GM19351 (cell line): Measurements from ENCODE around the gene FBXO9.
A peak's percentile ranks its signal among the peaks of the same experiment; 100 is the strongest.
"Not testable (repeated sequence)": the region's sequence is repeated elsewhere in the genome, so short reads cannot be mapped to it uniquely, and the experiment has no call there.

Experiments
- ATAC-seq: cut with Tn5 transposase; IDR thresholded peaks from one replicate; pipeline ENCODE4 v1.9.1; 2021; ENCODE audit warnings: mild to moderate bottlenecking, moderate library complexity; ENCODE audit not compliant: unreplicated experiment

The FBXO9 gene

DNA sequence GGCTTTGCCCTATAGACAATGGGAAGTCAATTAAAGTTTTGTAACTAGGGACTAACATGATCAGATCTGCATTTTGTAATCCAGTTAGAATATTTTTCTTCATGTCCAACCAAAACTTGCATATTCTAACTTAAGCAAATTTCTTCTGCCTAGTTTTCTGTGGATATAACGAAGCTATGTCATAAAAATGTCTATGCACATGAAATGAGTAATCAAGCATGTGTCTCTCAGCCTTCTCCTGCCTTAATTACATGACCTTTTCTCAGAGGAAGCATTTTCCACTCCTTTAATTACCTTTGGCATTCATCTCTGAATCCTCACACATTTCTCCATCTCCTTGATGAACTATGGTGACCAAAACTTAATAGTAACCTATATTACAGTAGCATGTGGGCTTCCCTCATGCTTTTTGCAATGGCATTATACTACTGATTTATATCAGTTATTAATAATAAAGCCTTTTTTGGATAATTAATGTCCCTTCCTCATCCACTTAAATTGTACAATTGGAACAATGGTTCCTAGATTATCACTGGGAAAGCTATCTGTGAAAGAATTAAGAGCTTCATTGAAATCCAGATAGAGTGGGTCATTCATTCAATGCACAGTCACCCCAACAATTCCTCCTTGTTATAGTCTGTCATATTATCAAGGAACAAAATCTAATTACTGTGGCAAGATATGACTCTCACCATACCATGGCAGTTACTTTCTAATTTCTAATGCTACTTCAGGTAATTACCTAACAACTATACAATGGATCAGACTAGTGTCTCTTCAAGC, 19.1 kb upstream of the FBXO9 start:
- no peak for ATAC-seq

DNA sequence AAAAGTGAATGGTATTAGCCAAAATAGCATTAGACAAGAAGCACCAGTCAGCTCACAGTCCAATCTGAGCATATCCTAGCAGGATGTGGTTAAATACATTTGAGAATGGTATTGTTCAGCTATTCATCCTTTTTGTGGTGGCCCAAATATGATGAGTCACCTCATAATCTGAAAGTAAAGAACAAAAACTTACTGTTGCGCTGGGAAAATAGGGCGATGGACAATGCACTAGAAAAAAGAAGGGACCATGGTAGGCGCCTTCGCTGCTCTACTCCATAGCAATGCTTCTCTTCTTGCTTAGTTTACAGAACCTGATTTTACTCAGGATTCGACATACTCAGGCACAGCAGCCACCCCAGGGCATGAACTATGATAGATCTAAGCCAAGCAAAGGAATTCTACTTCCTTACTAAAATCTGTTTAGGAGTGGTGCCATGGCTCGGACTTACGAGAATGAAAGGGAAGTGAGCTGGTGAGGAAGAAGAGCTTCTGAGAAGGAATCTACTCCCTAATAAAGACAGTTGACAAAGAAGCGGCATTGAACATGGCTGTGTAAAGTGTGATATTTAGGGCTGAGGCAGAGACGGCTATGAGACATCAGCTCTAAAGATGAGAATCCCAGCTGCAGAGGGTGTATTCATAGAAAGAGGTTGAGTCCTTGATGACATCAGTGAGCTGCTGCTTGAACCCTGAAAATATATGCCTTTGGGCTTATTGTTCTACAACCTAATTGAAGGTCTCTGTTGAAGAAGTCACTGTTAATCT, 16.6 kb upstream of the FBXO9 start:
- peak; percentile 94 for ATAC-seq

DNA sequence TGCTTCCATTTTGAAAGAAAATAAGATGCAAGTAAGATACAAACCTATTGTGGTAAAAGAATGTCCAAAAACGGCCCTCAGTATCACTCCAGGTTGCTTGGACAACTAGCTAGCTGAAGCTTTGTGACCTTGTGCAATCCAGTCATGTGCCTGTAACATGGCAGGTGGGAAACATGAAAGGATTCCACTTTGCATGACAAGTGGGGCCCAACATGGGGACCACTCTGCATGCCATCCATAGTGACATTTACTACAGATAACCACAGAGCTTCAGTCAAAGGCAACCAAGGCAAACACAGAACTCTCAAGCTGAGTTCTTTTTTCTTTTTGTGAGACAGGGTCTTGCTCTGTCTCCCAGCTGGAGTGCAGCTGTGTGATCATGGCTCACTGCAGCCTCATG, 15.8 kb upstream of the FBXO9 start:
- no peak for ATAC-seq

DNA sequence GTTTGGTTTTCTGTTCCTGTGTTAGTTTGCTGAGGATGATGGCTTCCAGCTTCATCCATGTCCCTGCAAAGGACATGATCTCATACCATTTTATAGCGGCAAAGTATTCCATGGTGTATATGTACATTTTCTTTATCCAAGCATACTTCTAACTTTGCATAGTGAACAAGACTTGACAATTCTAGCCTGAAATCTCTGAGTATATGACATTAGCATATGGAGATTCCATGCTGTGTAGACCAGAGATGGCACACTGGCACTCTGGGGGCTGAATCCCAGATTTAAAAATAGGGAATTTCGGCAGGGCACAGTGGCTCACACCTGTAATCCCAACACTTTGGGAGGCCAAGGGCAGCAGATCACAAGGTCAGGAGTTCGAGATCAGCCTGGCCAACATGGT, 13.1 kb upstream of the FBXO9 start:
- not testable (repeated sequence) for ATAC-seq

DNA sequence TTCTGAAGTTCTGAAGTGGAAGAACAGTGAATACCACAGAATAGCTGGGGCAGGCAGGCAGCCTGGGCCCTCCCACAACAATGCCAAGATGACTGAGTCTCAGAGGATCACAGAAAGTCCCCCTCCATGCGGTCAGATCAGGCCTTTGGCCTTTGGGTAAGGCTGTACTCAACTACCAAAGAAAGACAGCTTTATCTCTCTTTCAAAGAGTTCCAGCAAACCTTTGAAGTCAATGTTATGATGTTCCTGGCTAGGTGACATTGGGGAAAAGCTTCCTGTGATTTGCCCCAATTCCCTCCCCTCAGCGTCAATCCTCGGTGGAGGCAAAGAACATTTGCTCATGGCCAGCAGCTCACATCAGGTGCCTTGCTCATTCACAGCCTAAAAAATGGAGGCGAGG, 10.7 kb upstream of the FBXO9 start:
- no peak for ATAC-seq

DNA sequence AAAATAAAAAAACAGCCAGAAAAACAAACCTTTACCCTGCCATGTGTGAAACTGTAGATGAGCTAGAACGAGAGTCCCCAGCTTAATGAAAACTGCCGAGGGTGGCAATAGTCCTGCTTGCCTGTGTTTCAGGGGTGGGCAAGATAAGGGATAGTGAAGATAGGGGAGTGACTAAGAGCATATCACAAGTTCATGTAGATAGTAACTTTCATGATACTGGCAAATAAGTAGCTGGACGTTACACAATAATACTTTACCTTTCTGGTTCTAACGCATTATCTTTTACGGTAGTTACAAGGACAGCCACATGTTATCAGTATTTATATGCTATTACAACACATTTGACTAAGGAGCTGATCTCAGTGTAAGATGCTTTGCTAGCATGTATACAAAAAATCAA, 9.3 kb upstream of the FBXO9 start:
- no peak for ATAC-seq

DNA sequence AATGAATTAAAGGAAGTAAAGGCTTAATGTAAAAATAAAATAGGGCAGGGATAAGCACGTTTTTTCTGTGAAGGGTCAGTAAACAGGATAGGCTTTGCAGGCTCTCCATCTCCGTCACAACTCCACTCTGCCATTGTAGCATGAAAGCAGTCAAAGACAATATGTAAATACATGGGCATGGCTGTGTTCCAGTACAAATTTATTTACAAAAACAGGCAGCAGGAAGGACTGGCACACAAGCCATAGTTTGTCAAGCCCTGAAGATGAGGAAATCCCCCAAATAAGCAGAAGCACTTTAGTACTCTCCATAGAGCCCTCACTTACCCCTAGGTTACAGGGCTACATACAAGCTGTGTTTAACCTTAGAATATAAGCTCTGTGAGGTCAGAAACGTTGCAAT, 8.9 kb upstream of the FBXO9 start:
- ATAC-seq: no peak

DNA sequence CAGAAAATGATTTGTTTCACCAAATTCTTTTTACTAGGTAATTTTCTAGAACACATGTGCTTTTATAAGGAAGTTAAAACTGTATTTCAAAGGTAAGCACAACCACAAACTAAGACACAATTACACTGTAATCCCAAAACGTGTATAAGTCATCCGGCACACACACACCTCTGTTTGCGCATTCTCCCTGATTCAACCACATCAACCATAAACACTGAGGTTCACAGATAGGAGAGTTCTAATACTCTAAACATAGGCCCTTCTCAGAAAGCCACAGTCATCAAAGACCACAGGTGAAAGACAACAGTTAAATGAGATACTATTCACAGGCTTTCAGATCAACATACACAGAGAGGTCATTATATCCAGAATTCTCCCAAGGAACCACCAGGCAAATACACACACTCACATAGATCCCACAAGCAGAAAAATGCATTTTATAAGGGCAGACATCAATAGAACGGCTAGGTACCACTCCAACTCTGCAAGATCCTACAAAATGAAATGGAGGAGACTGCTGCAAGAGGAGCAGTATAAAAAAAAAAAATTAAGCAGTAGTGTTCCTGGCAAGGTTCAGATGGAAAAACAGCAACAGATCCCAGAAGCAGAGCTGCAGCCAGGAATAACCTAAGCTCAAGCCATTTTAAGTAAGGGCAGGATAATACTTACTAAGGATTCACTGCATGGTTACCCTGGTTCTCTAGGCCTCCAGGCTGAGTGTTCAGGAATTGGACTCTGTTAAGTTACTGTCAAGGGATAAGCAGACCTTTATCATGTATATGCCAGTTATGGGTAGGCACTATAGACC, 6.6 kb upstream of the FBXO9 start:
- ATAC-seq: no peak

DNA sequence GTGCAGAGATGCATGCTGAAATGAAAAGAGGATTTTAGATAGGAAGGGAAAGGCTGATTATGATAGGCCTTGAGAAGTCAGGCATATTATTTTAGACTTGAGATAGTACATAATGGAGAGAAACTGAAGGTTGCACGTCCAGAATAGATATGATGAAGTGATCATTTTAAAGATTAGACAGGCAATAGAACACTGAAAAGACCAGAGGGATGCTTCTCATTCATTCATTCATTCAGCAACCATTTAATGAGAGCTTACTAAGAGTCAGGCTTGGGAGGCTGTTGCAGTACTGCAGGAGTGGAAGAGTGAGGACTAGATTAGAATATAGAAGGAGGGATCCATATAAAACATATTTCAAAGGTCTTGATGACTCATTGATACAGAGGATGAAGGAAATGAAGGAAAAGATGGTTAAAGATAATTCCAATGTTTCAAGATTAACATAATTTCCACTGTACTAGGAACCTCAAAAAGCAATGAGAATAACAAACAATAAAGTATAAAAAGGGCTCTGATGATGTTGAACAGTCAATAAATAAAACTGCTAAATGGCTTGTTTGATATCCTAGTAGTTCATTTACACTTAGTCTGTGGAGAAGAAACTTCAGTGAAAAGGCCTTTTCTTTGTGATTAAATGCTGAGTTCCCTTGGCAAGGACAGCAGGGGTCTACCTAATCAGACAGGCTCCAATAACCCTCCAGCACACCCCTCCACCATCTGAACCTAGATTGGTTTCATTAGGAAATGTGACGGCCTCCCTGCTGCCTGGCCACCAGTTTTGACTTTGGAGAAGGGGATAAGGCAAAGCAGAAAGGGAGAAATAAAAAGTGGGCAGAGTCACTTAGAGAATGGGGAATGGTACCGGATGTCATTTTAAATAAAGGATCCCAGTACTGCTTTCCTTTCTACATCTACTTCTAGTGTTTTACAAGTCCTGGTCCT, 5.3 kb upstream of the FBXO9 start:
- ATAC-seq: no peak

DNA sequence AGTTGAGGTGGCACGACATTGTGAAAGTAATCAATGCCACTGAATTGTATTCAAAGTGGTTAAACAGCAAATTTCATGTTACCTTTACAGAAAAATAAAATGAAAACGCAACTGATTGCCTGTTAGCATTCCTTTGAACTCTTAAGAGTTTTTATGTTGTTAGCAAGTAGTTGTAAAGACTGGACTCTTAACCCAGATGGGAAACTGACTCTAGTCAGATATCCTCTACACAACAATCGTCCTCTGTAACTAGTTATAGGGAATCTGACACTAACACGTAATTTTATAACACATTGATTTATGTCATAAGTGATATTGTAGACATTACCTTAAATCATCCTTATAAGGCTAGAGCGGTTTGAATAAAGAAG, 3.0 kb upstream of the FBXO9 start:
- no peak for ATAC-seq

DNA sequence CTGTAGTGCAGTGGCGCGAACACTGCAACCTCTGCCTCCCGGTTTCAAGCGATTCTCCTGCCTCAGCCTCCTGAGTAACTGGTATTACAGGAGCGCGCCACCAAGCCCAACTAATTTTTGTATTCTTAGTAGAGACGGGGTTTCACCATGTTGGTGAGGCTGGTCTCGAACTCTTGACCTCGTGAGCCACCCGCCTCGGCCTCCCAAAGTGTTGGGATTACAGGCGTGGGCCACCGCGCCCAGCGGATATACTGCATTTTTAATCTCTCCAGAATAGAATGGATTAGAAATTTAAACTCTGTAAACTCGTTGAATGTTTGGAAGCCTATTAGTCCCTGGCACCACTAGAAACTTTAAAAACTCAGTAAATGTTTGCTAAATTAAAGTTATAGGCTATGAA, 949 bp upstream of the FBXO9 start:
- not testable (repeated sequence) for ATAC-seq

DNA sequence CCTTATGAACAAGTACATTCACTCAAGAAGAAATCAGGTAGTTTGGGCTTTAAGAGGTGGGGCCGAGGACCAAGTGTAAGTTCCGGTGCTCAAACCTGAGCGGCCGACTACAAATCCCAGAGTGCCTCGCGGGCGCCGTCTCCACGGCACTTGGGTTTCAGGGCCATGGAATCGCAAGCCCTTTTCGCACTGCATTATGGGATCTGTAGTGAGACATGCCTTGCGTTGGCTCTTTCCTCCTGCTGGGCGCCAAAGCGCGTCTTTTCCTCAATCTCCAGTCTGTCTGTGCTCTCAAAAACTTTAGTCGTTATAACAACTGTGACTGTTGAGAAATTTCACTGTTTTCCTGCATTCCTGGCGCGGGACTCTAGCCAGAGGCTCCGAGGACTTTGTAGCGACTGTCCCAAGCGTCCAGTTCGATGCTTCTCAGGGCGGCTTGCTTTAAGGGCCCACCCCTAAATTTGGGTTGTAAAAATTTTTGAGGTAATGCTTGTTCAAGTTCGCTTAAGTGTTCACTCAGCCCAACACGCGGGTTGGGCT, 408 bp upstream of the FBXO9 start:
- ATAC-seq: peak; percentile 70

DNA sequence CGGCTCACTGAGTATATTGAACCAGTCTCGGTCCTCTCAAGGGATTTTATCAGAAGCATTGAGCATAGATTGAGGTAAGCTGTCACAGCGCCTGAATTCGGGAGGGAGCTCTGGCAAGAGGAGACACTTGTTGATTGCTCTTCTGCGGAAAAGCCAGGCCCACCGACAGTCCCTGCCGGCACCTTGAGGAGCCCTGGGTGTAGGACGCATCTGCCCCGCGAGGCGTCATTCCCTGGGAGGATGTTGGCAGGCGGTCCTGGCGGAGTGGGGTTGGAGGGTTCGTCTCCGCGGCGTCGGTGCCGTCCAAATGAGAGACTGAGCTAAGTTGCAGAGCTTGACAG, 843 bp downstream of the FBXO9 start:
- no peak for ATAC-seq

DNA sequence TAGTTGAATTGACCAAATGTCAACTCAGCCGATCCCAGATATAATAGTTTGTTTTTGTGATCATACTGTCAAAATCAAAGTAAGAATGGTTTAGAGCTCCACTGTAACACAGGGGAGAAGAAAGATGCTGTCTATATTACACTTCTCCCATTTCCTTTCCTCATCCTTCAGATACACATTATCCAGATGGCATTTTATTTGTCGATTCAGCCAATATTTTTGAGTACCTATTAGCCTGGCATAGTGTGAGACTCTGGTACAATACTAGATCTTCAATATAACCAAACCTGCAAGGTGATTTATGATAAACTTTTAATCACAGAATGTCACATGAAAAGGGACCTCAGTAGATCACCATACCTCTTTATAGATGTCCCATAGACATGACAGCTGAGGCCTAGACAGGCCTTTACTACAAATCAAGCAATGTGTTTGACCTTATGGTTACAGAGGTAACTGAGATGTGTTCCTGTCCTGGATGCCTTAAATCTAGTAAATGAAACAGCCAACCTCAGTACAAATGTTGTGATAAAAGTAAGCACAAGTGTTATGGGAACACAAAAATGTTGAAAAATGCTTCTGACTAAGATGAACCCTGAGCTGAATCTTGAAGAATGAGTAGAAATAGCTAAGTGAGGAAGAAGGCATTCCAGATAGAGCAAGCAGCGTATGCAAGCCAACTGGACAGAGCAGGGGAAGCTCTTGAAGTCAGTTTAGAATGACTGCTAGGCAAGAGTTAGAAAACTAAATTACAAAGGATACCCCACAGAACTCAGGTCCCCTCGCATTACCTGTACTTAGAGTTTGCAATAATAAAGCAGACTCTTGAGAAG, 1.9 kb downstream of the FBXO9 start:
- no peak for ATAC-seq

DNA sequence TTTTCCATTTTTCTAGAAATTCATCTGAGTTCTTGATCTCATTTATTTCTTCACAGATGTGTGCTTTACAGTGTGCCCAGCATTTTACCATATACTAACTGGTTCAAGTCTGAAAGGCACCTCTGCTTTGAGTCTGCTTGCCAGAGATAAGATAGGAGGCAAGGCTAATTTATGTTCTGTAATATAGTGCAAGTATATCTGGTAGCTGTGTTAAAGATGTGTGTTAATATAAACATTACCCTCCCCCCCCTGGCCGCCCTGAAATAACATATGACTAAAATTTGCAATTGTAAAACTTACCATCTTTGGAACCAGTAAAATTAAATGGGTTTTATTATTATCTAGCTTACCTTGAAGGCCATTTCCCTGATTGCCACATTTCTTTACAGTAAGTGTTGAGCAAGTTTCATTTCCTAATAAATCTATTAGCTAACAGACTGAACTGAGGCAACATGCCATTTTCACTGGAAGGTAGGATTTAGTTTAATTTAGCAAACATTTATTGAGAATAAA, 2.7 kb downstream of the FBXO9 start:
- ATAC-seq: no peak

DNA sequence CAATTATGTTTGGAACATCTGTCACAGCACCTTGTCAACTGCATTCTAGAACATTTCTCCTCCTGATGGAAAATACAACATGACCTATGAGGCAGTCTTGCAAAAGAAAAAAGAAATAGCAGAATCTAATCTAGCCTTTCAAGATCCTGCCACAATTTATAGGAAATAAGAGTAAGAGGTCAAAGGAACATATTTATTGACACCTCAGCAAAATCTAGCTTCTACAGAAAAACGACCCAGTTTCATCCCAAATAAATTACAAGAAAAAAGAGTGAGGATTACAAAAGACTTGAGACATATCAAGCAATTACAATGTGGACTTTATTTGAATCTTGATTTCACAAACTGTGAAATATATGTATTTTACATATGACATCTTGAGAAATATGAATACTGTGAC, 4.2 kb downstream of the FBXO9 start:
- ATAC-seq: no peak

DNA sequence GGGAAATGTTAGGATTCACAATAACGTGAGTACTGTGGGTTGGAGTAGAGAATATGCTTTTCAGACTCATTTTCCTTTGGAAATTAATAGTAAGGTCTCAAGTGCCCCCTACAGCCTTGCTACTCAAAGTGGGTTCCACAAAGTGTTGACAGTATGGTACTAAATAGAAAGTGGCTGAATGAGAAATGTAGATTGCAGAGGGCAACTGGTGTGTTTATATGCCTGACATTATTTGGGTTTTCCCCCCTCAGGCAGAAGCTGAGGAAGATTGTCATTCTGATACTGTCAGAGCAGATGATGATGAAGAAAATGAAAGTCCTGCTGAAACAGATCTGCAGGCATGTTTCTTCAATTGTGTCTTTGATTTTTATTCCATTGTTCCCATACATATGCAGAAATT, 5.6 kb downstream of the FBXO9 start:
- ATAC-seq: peak; percentile 83

DNA sequence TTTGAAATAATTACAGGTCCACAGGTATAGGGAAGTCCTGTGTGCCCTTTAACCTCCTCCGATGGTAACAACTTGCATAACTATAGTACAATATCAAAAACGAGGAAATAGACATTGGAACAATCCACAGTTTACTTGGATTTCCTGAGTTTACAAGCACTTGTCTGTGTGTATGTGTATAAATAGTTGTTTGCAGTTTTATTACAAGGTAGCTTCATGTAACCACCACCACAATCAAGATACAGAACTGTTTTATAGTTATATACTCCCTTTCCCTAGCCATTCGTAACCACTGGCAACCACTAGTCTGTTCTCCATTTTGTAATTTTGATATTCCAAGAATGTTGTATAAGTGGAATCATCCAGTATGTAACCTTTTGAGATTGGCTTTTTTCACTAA, 9.1 kb downstream of the FBXO9 start:
- ATAC-seq: no peak

DNA sequence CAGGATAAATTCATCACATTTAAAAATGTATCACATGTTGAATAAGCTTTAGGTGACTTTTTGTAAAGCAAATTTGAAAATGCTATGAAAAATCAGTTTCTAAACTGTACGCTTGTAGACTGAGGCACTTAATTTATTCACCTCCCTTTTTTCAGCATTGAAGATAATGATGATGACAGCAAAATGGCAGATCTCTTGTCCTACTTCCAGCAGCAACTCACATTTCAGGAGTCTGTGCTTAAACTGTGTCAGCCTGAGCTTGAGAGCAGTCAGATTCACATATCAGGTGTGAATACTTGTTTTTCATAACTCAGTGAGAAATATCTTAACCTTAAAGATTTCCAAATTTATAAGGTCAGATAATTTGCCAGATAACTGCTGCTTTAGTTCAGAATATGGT, 15.6 kb downstream of the FBXO9 start:
- no peak for ATAC-seq
